Spleen (tissue), 11 donors: ENCODE results near the gene EBLN1. TPM values are rescaled to one million over a fixed set of nuclear protein-coding genes. Genes with fewer than 3 reads are reported as not detected.

Experiments
- DNase-seq: peaks from one replicate; pipeline ENCODE4 v3.0.0-alpha.2; 2020
- H3K27ac ChIP-seq, 8 donors: fragments of 200-600 bp; sonication (generic) in 7 of 8; 1 replicate in 4 of 8; 2 replicates in 4 of 8; pipeline versions ENCODE4 v1.5.0 to v1.8.0; 2016 to 2021; ENCODE audit warnings: inconsistent platforms in 4 of 8, mild to moderate bottlenecking in 4 of 8, moderate library complexity in 1 of 8
- H3K27me3 ChIP-seq, 7 donors: fragments of 200-600 bp; sonication (generic) in 6 of 7; replicated peaks in 1 of 7; 1 replicate in 4 of 7; 2 replicates in 3 of 7; pipeline versions ENCODE4 v1.5.0 to v1.8.0; 2016 to 2021; ENCODE audit warnings: inconsistent platforms in 3 of 7, mild to moderate bottlenecking in 1 of 7
- H3K36me3 ChIP-seq, 6 donors: fragments of 200-600 bp; sonication (generic) in 5 of 6; 1 replicate in 4 of 6; 2 replicates in 2 of 6; pipeline versions ENCODE4 v1.5.0 to v1.8.0; 2016 to 2021; ENCODE audit warnings: inconsistent platforms in 2 of 6
- H3K4me1 ChIP-seq, 6 donors: fragments of 200-600 bp; sonication (generic) in 5 of 6; 1 replicate in 3 of 6; 2 replicates in 3 of 6; pipeline versions ENCODE4 v1.5.0 to v1.8.0; 2016 to 2021; ENCODE audit warnings: inconsistent platforms in 3 of 6
- H3K4me3 ChIP-seq, 8 donors: fragments of 200-600 bp; sonication (generic) in 7 of 8; 1 replicate in 4 of 8; 2 replicates in 4 of 8; pipeline versions ENCODE4 v1.5.0 to v1.8.0; 2016 to 2021; ENCODE audit warnings: inconsistent platforms in 4 of 8, mild to moderate bottlenecking in 4 of 8, moderate library complexity in 2 of 8
- H3K9me3 ChIP-seq, 8 donors: fragments of 200-600 bp; sonication (generic) in 7 of 8; 1 replicate in 4 of 8; 2 replicates in 4 of 8; pipeline versions ENCODE4 v1.5.0 to v1.8.0; 2016 to 2021; ENCODE audit warnings: inconsistent platforms in 4 of 8
- CTCF ChIP-seq, 11 experiments: fragments of 200-600 bp in 7 of 11; fragments of 450-650 bp in 4 of 11; sonication (generic) in 4 of 11; IDR thresholded peaks in 8 of 11; conservative IDR thresholded peaks in 3 of 11; 1 replicate in 7 of 11; 2 replicates in 4 of 11; pipeline versions ENCODE4 v1.4.0 to v1.8.0; 2016 to 2021; ENCODE audit warnings: antibody characterized with exemption in 11 of 11, inconsistent platforms in 4 of 11, mild to moderate bottlenecking in 1 of 11
- POLR2A ChIP-seq, 3 donors: fragments of 450-650 bp; IDR thresholded peaks; one replicate each; pipeline ENCODE4 v1.5.1; 2017; ENCODE audit warnings: antibody characterized with exemption in 3 of 3, mild to moderate bottlenecking in 1 of 3
- POLR2AphosphoS5 ChIP-seq, 3 donors: sonication (generic); formaldehyde crosslinking; IDR thresholded peaks; one replicate each; pipeline ENCODE4 v1.5.1; 2017; ENCODE audit warnings: antibody characterized with exemption in 3 of 3
- WGBS, 5 donors: extraction: QIAGEN DNeasy Blood & Tissue Kit in 3 of 5; methylation state at CpG; one replicate each; pipeline versions ENCODE4 v1.1.5 to v1.1.7; 2013 to 2018; 5-methylcytosine and 5-hydroxymethylcytosine counted together
- intact Hi-C: fragments of 100-400 bp; cut with DNase I; formaldehyde crosslinking; loops from one replicate; pipeline ENCODE4 v1.15.0; 2023; ENCODE audit warnings: low total_unique reads
- polyA plus RNA-seq, 3 donors: library from polyadenylated mRNA; stranded (reverse); fragments of 200-250 nt; gene quantifications; one replicate each; pipeline ENCODE4 v1.2.1, GENCODE V29; 2013
- total RNA-seq, 7 donors: library from RNA; depleted of rRNA in 3 of 7; stranded (reverse); fragments of >200 nt in 3 of 7; fragmentation: NEBNext Ultra II Directional in 4 of 7; extraction: Animal tissue kit (Norgen Biotek cat#: 25700) in 4 of 7; gene quantifications; one replicate each; pipeline versions ENCODE4 v1.1.0 to v1.2.1, GENCODE V29; 2016 to 2021
- donor health status: healthy with polysubstance abuse.
- donor health status: DM: no; HTN: no; CAD: no; lungs with moderate emphysema.
- donor health status: DM: no; HTN: no; CAD: no.
- donor health status: Bipolar disorder and iron deficiency.
- donor health status: healthy.
- donor health status: DM: no; HTN: no; CAD: no.
- donor health status: DM: yes; HTN: yes; CAD: no.

EBLN1 gene
- total and polyA plus RNA-seq, 10 donors = not detected

DNA sequence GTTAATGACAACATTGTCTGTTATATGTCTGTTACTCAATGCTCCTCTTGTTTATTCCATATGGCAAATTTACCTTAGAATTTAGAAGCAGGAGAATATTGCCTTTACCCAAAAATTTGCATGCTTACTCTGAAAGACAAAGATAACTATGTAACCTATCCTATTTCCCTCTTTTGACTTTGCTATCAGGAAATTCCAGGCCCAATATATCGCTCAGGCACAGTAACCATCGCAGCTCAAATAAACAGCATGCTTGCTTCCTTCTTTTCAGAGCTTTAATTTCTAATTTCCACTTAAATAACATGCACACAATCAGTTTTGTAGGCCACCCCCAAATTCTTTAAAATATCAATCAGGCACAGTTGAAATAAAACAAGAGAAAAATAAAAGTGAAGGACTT, 57.8 kb downstream of the EBLN1 start:
- Histone ChIP-seq H3K4me1 (peaks cover 0 to 4% (median 0%) of the 10 kb centered on the region in 6 donors), H3K9me3 (no peaks in the 10 kb centered on the region), H3K36me3 (no peaks in the 10 kb centered on the region), H3K27ac (no peak overlapping the region), H3K27me3 (no peaks in the 10 kb centered on the region), H3K4me3 (no peak overlapping the region)
- WGBS, 5 donors = 53 to 68% (median 61%) methylated on average over 2 of the region's 2 CpGs
- no peak for TF ChIP-seq POLR2AphosphoS5 (IDR thresholded peaks at IDR 0.05)
- no peak for TF ChIP-seq CTCF (IDR thresholded peaks at IDR 0.05 in 8 of 11, conservative IDR thresholded peaks at IDR 0.05 in 3 of 11)
- TF ChIP-seq POLR2A (IDR thresholded peaks at IDR 0.05) = no peak
- no peak for DNase-seq
- intact Hi-C loops = no loop called here

GRCh38 chr10:22159180-22159579, 58.6 kb downstream of the EBLN1 start:
- Histone ChIP-seq H3K9me3 (no peaks in the 10 kb centered on the region), H3K36me3 (no peaks in the 10 kb centered on the region), H3K4me1 (peaks cover 0 to 4% (median 0%) of the 10 kb centered on the region in 6 donors), H3K27me3 (no peaks in the 10 kb centered on the region), H3K27ac (no peak overlapping the region), H3K4me3 (no peak overlapping the region)
- no peak for DNase-seq
- intact Hi-C loops = no loop called here
- WGBS, 5 donors = 25 to 36% (median 32%) methylated on average over 3 of the region's 3 CpGs
- TF ChIP-seq POLR2A (IDR thresholded peaks at IDR 0.05) (no peak), CTCF (IDR thresholded peaks at IDR 0.05 in 8 of 11, conservative IDR thresholded peaks at IDR 0.05 in 3 of 11) (no peak), POLR2AphosphoS5 (IDR thresholded peaks at IDR 0.05) (no peak)

Other genes starting within 250 kb of the EBLN1 start
- 10 to 100 TPM; 20.3 to 96.4 (median 26.4) TPM for gene DNAJC1, start 214.3 kb downstream of the EBLN1 start, total RNA-seq
- 10 to 100 TPM in 2 of 3 donors, 1 to 10 TPM in 1; 8.1 to 11.6 (median 10.7) TPM for gene DNAJC1, start 214.3 kb downstream of the EBLN1 start, polyA plus RNA-seq
- 10 to 100 TPM; 43.5 to 63.7 (median 52.9) TPM for gene COMMD3, start 98.4 kb upstream of the EBLN1 start, total RNA-seq
- 10 to 100 TPM; 69.1 to 76.0 (median 73.2) TPM for gene COMMD3, start 98.4 kb upstream of the EBLN1 start, polyA plus RNA-seq
- 10 to 100 TPM; 47.1 to 89.7 (median 68.2) TPM for gene BMI1, start 103.1 kb upstream of the EBLN1 start, total RNA-seq
- gene BMI1, start 103.1 kb upstream of the EBLN1 start, polyA plus RNA-seq = 10 to 100 TPM; 26.9 to 38.7 (median 27.1) TPM
- not detected for gene SPAG6, start 127.5 kb upstream of the EBLN1 start, total RNA-seq
- gene SPAG6, start 127.5 kb upstream of the EBLN1 start, polyA plus RNA-seq = under 1 TPM in 1 of 3 donors, not detected in 2; 0.11 TPM